ENCODE data around the gene SLC38A2. TPM values are rescaled to one million over a fixed set of nuclear protein-coding genes. Genes with fewer than 3 reads are reported as not detected.

Gene SLC38A2
- total RNA-seq, 4 donors from 2014 or later = 379 to 669 (median 479) TPM

DNA sequence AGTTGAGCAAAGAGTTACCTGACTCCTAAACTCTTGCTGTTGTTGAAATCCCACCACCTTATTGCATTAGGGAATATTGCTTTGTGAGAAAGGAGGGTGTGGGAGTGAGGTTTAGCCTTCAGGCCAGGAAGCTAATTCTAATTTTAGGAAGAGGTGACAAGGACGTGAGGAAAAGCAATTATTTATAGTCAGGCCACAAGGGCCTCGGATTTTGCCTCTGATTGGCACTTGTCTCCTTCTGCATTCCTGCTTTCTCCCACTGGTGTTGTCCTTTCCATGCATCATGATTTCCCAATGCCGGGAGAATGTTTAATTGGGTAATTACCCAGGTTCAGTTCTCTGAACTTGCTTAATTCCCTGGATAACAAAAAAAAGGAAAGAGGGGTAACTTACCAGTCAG, 37.9 kb upstream of the SLC38A2 start:
- TF ChIP-seq, protein P1, sequence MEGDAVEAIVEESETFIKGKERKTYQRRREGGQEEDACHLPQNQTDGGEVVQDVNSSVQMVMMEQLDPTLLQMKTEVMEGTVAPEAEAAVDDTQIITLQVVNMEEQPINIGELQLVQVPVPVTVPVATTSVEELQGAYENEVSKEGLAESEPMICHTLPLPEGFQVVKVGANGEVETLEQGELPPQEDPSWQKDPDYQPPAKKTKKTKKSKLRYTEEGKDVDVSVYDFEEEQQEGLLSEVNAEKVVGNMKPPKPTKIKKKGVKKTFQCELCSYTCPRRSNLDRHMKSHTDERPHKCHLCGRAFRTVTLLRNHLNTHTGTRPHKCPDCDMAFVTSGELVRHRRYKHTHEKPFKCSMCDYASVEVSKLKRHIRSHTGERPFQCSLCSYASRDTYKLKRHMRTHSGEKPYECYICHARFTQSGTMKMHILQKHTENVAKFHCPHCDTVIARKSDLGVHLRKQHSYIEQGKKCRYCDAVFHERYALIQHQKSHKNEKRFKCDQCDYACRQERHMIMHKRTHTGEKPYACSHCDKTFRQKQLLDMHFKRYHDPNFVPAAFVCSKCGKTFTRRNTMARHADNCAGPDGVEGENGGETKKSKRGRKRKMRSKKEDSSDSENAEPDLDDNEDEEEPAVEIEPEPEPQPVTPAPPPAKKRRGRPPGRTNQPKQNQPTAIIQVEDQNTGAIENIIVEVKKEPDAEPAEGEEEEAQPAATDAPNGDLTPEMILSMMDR (IDR thresholded peaks at IDR 0.05) = no peak
- ATAC-seq (ENCODE audit: low FRiP score) (no peak), DNase-seq (ENCODE audit: low spot score) (no peak)

DNA sequence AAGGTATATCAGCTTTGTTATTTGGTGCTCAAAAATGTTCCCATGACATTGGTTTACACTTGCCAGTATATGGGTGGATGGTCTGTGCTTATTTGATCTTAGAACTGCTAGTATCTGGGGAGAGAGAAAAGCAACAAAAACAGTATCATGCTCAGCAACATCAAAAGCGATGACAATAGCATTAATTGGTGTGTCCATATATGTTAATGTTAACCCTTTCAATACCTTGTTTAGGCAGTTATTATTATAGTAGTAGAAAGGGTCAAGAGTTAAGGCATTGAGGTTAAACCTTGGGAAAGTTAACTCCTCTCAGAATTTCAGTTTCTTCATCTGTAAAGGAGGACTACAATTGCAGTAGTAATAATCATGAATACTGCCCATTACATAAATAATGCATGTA, 37.4 kb upstream of the SLC38A2 start:
- no peak for DNase-seq (ENCODE audit: low spot score)
- ATAC-seq (ENCODE audit: low FRiP score) = no peak
- TF ChIP-seq, protein P1 (IDR thresholded peaks at IDR 0.05) = no peak

DNA sequence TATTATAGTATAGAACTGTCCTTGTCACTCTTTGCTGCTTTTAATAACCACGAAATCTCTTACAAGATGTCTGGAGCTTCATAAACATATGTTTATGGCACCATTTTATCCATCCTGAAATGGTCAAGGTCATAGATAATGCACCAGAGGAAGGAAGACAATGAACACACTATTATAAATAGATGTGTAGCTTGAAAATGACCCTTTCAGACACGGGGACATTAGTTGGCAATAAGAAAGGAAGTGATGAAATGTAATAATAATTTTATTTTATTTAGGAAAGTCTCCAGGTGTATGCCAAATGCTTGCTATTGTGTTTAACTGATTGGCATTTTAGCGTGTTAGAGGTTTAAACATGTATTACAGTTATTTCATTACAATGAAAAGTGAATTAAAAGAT, 36.8 kb upstream of the SLC38A2 start:
- ATAC-seq (ENCODE audit: low FRiP score) (no peak), DNase-seq (ENCODE audit: low spot score) (no peak)
- TF ChIP-seq, protein P1 (IDR thresholded peaks at IDR 0.05) = no peak

DNA sequence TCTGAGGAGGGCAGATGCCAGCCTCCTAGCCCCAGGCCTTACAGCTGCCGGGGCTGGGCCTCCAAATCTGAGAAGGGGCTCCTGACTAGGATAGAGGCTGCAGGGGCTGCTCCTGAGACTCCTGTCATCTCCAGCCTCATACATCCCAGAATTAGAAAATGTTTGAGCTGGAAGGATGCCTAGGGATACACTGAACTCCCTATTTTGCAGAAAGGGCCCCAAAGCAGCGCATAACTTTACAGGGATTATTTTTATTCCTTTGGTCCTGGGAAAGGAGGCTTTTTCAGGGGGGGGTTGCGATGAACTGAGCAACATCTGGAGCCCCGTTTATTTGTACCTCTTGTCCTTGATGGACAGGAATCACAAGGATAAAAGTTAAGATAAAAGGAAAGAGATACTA, 35.9 kb upstream of the SLC38A2 start:
- no peak for DNase-seq (ENCODE audit: low spot score)
- ATAC-seq (ENCODE audit: low FRiP score) = no peak
- TF ChIP-seq, protein P1 (IDR thresholded peaks at IDR 0.05) = no peak

DNA sequence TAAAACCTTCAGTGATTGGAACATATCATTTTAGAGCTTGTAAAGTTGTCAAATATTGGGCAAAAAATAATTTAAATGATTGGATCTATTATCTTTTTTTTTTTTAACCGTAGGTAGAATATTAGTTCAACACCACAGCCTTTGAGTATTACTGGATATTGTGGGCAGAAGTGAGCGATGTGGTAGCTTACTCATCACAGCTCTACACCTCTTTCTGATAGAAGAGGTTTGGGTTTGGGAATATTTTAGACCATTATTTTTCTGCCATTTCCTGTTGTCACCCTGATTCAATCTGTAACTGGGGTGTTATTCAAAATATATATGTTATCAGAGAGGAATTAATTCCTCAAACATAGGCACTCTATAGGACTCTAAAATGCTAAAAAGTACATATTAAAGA, 34.8 kb upstream of the SLC38A2 start:
- TF ChIP-seq, protein P1 (IDR thresholded peaks at IDR 0.05) = no peak
- ATAC-seq (ENCODE audit: low FRiP score) = no peak
- no peak for DNase-seq (ENCODE audit: low spot score)

DNA sequence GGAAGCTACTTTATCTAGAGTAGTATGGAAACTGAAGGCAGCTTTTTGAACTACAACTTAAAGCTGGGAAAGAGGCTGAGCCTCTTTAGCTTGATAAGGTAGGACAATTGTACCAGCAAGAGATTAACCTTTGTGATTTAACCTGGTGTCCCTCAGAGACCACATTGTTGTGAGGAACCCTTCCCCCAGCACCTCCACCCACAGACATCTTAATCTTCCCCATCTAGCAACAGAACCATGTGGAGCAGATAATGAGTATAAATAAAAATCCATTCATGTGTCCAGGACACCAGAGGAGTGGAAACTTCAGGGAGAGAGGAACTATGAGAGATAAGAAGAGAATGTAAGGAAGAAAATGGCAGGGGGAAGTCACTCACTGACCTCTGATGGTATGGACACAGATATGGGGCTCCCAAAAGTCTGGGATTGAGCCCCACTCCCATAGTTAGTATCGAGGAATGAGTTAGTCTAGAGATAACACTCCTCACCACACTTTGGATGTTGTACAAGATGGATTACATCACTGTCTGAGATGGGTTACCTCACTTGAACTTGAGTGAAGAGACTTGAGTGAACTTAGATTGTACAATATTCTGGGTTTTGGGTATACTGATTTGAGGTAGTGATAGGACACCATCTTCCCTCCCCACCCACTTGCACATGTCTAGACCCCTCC, 33.9 kb upstream of the SLC38A2 start:
- no peak for DNase-seq (ENCODE audit: low spot score)
- TF ChIP-seq, protein P1 (IDR thresholded peaks at IDR 0.05) = no peak
- ATAC-seq (ENCODE audit: low FRiP score) = no peak

DNA sequence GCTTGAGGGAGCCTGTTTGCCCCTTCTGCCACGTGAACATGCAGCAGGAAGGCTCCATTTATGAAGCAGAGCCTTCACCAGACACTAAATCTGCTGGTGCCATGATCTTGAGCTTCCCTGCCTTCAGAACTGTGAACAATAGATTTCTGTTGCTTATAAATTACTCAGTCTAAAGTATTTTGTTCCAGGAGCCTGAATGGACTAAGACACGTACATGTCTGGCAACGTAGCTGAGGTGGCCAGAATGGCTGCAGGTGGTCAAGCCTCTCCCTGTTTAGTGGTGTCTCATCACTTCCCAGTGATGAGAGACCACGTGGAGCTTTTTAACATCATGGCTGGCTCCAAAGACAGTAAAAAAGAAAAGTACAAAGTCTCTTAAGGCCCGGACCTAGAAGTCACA, 32.2 kb upstream of the SLC38A2 start:
- DNase-seq (ENCODE audit: low spot score) (no peak), ATAC-seq (ENCODE audit: low FRiP score) (no peak)
- TF ChIP-seq, protein P1 (IDR thresholded peaks at IDR 0.05) = no peak

Measured in omental fat pad (tissue), 4 donors.